ENCODE data around the gene CDK5RAP3. TPM values are rescaled to one million over a fixed set of nuclear protein-coding genes. Genes with fewer than 3 reads are reported as not detected.

Gene CDK5RAP3
- total RNA-seq, 4 donors from 2014 or later: 43.9 to 70.2 (median 58.4) TPM

DNA sequence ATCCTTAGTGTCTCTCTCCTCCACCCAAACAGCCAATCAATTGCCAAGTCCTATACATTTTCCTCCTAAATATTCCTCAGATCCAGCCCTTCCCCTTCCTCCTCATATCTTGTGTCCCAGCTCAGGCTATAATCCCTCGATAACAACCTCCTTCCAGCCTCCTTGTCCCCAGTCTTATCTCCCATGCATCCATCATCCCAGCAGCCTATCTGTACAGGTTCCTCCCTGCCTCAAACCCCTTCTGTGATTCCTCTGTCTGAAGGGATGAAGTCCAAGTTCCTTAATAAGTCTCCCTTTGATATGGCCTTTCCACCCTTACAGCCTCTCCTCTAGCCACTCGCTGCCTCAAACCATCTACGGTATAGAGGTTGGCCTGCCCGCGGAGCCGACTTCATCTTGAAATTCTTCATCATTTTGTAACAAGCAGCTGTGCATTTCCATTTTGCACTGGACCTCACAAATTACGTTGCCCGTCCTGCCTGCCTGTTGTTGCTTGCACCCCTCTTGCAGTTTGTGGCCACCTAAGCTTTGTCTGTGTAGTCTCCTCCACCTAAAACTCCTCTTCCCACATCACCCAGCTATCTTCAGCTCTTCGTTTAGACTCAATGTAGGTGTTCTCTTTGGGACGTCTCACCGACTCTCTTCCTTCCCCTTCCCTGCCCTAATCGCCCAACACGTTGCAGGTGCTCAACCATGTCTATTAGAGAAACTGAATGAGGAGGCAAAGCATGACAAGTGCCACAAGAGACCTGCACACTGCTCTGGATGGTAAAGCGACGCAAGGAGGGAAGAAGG, 786 bp upstream of the CDK5RAP3 start:
- Histone ChIP-seq H3K4me1 (peaks cover 7 to 28% (median 21%) of the 10 kb centered on the region in 4 donors), H3K36me3 (peaks cover 8 to 19% (median 18%) of the 10 kb centered on the region in 4 donors), H3K9me3 (no peaks in the 10 kb centered on the region), H3K27me3 (peaks cover 0 to 9% (median 0%) of the 10 kb centered on the region in 4 donors), H3K4me3 (peak overlapping the region; percentile 71 to 95 (median 87)), H3K27ac (replicated peaks in 1 of 4) (peak overlapping the region in 1 of 4 donors; percentile 2)
- intact Hi-C loops (cut with DNase I): loop anchor here (2.0 to 10.0 kb wide), 3 partner anchors 21 to 125 kb away; partner anchors contain the start of genes SCRN2 and SP2
- TF ChIP-seq POLR2A (IDR thresholded peaks at IDR 0.05; ENCODE audit: low read depth) (no peak), EP300 (IDR thresholded peaks at IDR 0.05) (no peak)
- 49% methylated on average over 15 of the region's 15 CpGs for WGBS
- DNase-seq (ENCODE audit: extremely low spot score): no peak

DNA sequence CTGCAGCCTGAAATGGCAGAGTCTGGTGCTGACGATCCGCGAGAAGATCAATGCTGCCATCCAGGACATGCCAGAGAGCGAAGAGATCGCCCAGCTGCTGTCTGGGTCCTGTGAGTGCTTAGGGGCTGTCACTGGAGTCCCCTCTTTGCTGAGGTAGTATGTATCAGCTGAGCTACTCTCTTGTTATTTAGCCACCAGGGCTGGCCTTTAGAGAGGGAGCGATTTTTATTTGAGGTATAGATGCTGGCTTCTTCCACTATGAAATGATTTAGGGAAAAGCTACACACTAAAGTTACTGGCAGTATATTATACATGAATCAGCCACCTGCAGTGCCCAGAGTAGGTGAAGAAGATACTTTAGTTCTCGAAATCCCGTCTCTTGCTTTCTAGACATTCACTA, 2.6 kb downstream of the CDK5RAP3 start:
- Histone ChIP-seq H3K4me1 (peaks cover 7 to 28% (median 21%) of the 10 kb centered on the region in 4 donors), H3K27me3 (peaks cover 0 to 4% (median 0%) of the 10 kb centered on the region in 4 donors), H3K36me3 (peaks cover 33 to 53% (median 51%) of the 10 kb centered on the region in 4 donors), H3K27ac (replicated peaks in 1 of 4) (no peak overlapping the region), H3K4me3 (no peak overlapping the region), H3K9me3 (no peaks in the 10 kb centered on the region)
- no peak for DNase-seq (ENCODE audit: extremely low spot score)
- TF ChIP-seq POLR2AphosphoS5 (IDR thresholded peaks at IDR 0.05) (no peak), EP300 (IDR thresholded peaks at IDR 0.05) (no peak), POLR2A (IDR thresholded peaks at IDR 0.05; ENCODE audit: low read depth) (no peak)
- TF ChIP-seq, protein P1, sequence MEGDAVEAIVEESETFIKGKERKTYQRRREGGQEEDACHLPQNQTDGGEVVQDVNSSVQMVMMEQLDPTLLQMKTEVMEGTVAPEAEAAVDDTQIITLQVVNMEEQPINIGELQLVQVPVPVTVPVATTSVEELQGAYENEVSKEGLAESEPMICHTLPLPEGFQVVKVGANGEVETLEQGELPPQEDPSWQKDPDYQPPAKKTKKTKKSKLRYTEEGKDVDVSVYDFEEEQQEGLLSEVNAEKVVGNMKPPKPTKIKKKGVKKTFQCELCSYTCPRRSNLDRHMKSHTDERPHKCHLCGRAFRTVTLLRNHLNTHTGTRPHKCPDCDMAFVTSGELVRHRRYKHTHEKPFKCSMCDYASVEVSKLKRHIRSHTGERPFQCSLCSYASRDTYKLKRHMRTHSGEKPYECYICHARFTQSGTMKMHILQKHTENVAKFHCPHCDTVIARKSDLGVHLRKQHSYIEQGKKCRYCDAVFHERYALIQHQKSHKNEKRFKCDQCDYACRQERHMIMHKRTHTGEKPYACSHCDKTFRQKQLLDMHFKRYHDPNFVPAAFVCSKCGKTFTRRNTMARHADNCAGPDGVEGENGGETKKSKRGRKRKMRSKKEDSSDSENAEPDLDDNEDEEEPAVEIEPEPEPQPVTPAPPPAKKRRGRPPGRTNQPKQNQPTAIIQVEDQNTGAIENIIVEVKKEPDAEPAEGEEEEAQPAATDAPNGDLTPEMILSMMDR (IDR thresholded peaks at IDR 0.05): no peak
- intact Hi-C loops (cut with DNase I): loop anchor here (10.0 kb wide), 1 partner anchor 129 kb away; the partner anchor contains the start of gene SCRN2
- 87% methylated on average over 8 of the region's 8 CpGs for WGBS

DNA sequence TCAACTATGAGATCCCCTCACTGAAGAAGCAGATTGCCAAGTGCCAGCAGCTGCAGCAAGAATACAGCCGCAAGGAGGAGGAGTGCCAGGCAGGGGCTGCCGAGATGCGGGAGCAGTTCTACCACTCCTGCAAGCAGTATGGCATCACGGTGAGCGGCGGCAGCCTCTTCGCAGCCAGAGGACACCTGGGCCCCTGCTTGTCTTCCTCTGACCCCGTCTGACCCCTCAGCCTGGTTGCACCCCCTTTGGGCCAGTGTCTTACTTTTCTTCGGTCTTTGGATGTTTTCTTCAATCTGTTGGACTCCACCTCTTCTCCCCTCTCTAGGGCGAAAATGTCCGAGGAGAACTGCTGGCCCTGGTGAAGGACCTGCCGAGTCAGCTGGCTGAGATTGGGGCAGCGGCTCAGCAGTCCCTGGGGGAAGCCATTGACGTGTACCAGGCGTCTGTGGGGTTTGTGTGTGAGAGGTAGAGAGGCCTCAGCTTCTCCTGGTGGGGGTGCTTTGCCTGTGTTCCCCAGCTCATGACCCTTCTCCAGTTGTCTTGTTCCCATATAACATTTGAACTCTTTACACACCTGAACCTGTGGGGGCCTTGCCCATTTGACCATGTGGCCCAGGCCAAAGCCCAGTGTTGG, 4.4 kb downstream of the CDK5RAP3 start:
- Histone ChIP-seq H3K27me3 (no peaks in the 10 kb centered on the region), H3K9me3 (no peaks in the 10 kb centered on the region), H3K4me3 (no peak overlapping the region), H3K4me1 (peaks cover 7 to 21% (median 16%) of the 10 kb centered on the region in 4 donors), H3K27ac (replicated peaks in 1 of 4) (no peak overlapping the region), H3K36me3 (peaks cover 37 to 71% (median 69%) of the 10 kb centered on the region in 4 donors)
- TF ChIP-seq, protein P1 (IDR thresholded peaks at IDR 0.05): no peak
- TF ChIP-seq POLR2A (IDR thresholded peaks at IDR 0.05; ENCODE audit: low read depth) (no peak), EP300 (IDR thresholded peaks at IDR 0.05) (no peak), POLR2AphosphoS5 (IDR thresholded peaks at IDR 0.05) (no peak)
- WGBS: 83% methylated on average over 14 of the region's 15 CpGs
- intact Hi-C loops (cut with DNase I): loop anchor here (10.0 kb wide), 1 partner anchor 131 kb away; the partner anchor contains the start of gene SCRN2
- no peak for DNase-seq (ENCODE audit: extremely low spot score)

DNA sequence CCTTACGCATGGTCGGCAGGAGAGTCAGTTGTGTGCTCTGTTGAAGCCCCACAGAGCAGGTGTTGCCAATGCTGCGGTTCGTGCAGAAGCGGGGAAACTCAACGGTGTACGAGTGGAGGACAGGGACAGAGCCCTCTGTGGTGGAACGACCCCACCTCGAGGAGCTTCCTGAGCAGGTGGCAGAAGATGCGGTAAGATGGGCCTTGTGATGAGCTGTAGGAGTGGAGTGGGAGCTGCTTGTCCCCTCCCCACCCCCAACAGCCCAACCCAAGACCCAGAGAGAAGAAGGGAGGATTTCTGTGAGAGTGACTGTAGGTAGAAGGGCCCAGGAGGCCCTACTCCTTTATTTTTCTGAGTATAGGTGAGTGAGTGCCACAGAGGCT, 4.9 kb downstream of the CDK5RAP3 start:
- TF ChIP-seq POLR2A (IDR thresholded peaks at IDR 0.05; ENCODE audit: low read depth) (no peak), EP300 (IDR thresholded peaks at IDR 0.05) (no peak), POLR2AphosphoS5 (IDR thresholded peaks at IDR 0.05) (no peak)
- TF ChIP-seq, protein P1 (IDR thresholded peaks at IDR 0.05): no peak
- Histone ChIP-seq H3K4me3 (no peak overlapping the region), H3K4me1 (peaks cover 7 to 18% (median 14%) of the 10 kb centered on the region in 4 donors), H3K27me3 (no peaks in the 10 kb centered on the region), H3K27ac (replicated peaks in 1 of 4) (no peak overlapping the region), H3K36me3 (peaks cover 42 to 76% (median 74%) of the 10 kb centered on the region in 4 donors), H3K9me3 (no peaks in the 10 kb centered on the region)
- intact Hi-C loops (cut with DNase I): loop anchor here (10.0 kb wide), 1 partner anchor 131 kb away; the partner anchor contains the start of gene SCRN2
- 88% methylated on average over 10 of the region's 10 CpGs for WGBS
- DNase-seq (ENCODE audit: extremely low spot score): no peak

DNA sequence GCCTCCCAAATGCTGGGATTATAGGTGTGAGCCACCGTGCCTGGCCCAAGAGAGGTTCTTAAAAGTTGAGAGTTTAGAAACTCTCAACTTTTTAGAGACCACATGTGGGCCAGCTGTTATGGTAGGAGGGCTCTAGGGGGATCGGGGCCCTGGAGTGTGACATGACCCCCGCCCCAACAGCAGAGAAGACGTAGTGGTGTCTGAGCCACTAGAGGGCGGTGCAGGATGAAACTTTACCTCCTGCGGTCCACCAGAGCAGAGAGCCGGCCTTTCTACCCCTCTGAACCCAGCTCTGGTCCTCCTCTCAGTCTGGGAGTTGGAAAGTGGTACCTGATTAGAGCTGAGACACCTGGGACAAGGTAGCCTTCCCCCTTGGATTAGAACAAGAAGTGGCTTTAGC, 7.4 kb downstream of the CDK5RAP3 start:
- TF ChIP-seq POLR2A (IDR thresholded peaks at IDR 0.05; ENCODE audit: low read depth) (no peak), EP300 (IDR thresholded peaks at IDR 0.05) (no peak), POLR2AphosphoS5 (IDR thresholded peaks at IDR 0.05) (no peak)
- TF ChIP-seq, protein P1 (IDR thresholded peaks at IDR 0.05): peak; percentile 70 to 77 (median 70)
- Histone ChIP-seq H3K4me3 (no peak overlapping the region), H3K27ac (replicated peaks in 1 of 4) (no peak overlapping the region), H3K27me3 (no peaks in the 10 kb centered on the region), H3K9me3 (no peaks in the 10 kb centered on the region), H3K4me1 (peaks cover 0 to 4% (median 0%) of the 10 kb centered on the region in 4 donors), H3K36me3 (peaks cover 47 to 100% (median 98%) of the 10 kb centered on the region in 4 donors)
- no peak for DNase-seq (ENCODE audit: extremely low spot score)
- WGBS: 15% methylated on average over 7 of the region's 7 CpGs
- intact Hi-C loops (cut with DNase I): loop anchor here (2.0 to 10.0 kb wide), 2 partner anchors 40 to 134 kb away; partner anchors contain the start of gene SCRN2
